Measurements from ENCODE around the gene DDX42.

- TF ChIP-seq, protein P1, sequence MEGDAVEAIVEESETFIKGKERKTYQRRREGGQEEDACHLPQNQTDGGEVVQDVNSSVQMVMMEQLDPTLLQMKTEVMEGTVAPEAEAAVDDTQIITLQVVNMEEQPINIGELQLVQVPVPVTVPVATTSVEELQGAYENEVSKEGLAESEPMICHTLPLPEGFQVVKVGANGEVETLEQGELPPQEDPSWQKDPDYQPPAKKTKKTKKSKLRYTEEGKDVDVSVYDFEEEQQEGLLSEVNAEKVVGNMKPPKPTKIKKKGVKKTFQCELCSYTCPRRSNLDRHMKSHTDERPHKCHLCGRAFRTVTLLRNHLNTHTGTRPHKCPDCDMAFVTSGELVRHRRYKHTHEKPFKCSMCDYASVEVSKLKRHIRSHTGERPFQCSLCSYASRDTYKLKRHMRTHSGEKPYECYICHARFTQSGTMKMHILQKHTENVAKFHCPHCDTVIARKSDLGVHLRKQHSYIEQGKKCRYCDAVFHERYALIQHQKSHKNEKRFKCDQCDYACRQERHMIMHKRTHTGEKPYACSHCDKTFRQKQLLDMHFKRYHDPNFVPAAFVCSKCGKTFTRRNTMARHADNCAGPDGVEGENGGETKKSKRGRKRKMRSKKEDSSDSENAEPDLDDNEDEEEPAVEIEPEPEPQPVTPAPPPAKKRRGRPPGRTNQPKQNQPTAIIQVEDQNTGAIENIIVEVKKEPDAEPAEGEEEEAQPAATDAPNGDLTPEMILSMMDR (IDR thresholded peaks at IDR 0.05): no peak
- no peak for TF ChIP-seq EZH2 (IDR thresholded peaks at IDR 0.05; ENCODE audit: borderline replicate concordance, insufficient read depth, low read depth, low read length, poor library complexity, severe bottlenecking)
These were observed 73.7 kb downstream of the DDX42 start for GRCh38 chr17:63847525-63848249.
